BLaER1 treated with 17β-estradiol and CSF1 and Interleukin-3, amounts not matched to agents 10 nM and 100 nM (cell line): ENCODE measurements around the gene CDKAL1.
"Not testable (repeated sequence)": the region's sequence is repeated elsewhere in the genome, so short reads cannot be mapped to it uniquely, and the experiment has no call there.

Source experiments
- H3K27ac ChIP-seq, 11 experiments: shearing (Covaris generic); formaldehyde crosslinking; 2 replicates each; pipeline ENCODE4 v1.8.1; 2022
- H3K27me3 ChIP-seq, 11 experiments: shearing (Covaris generic); formaldehyde crosslinking; 2 replicates each; pipeline ENCODE4 v1.8.1; 2022
- H3K36me3 ChIP-seq, 11 experiments: shearing (Covaris generic); formaldehyde crosslinking; 2 replicates each; pipeline ENCODE4 v1.8.1; 2022
- H3K4me1 ChIP-seq, 10 experiments: shearing (Covaris generic); formaldehyde crosslinking; 2 replicates each; pipeline ENCODE4 v1.8.1; 2022
- H3K4me2 ChIP-seq, 11 experiments: shearing (Covaris generic); formaldehyde crosslinking; 2 replicates each; pipeline ENCODE4 v1.8.1; 2022
- H3K4me3 ChIP-seq, 10 experiments: shearing (Covaris generic); formaldehyde crosslinking; 2 replicates each; pipeline ENCODE4 v1.8.1; 2022
- H3K9ac ChIP-seq, 11 experiments: shearing (Covaris generic); formaldehyde crosslinking; 2 replicates each; pipeline ENCODE4 v1.8.1; 2022
- H3K9me3 ChIP-seq, 11 experiments: shearing (Covaris generic); formaldehyde crosslinking; replicated peaks in 1 of 11; 2 replicates each; pipeline ENCODE4 v1.8.1; 2022
- H4K20me1 ChIP-seq, 11 experiments: shearing (Covaris generic); formaldehyde crosslinking; 2 replicates each; pipeline ENCODE4 v1.8.1; 2022
- Cebpa-rat ChIP-seq, 11 experiments: shearing (Covaris generic); IDR thresholded peaks; 2 replicates each; pipeline ENCODE4 v1.8.1; 2022

Gene CDKAL1

DNA sequence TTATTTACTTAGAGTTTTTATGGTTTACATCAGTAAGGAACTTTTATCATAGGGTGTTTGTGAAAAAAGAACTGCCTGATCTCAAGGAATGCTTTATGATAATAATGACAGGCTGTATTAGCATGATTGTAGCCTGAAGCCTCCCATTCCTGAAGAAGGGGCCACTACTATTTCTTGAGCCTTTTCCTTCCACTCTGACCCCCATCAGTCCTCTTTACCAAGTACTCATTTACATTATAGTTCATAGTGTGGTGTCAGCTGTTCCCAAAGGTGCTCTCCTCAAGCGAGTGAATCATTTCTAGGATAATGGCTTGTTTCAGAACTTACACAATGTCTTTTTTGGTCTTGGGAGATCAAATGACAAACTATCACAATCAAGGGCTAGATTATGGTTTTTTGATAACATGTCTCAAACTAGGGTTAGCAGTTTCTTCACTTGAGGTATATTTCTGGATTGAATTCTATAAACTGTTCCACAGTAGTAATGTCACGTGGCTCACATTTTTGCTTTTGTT lies 283.6 kb downstream of the CDKAL1 start:
- H3K4me2 ChIP-seq: no peak overlapping the region
- H3K36me3 ChIP-seq: peaks cover 0 to 21% (median 4%) of the 10 kb centered on the region in 11 experiments; a peak in 11 of 22 replicates
- TF ChIP-seq Cebpa-rat (IDR thresholded peaks at IDR 0.05): no peak
- no peak overlapping the region for H3K4me3 ChIP-seq
- H3K4me1 ChIP-seq: no peaks in the 10 kb centered on the region
- peaks cover 0 to 11% (median 3%) of the 10 kb centered on the region in 11 experiments; a peak in 3 of 22 replicates for H3K9me3 ChIP-seq
- H3K9ac ChIP-seq: no peak overlapping the region
- H4K20me1 ChIP-seq: no peaks in the 10 kb centered on the region
- H3K27me3 ChIP-seq: no peaks in the 10 kb centered on the region
- no peak overlapping the region for H3K27ac ChIP-seq

DNA sequence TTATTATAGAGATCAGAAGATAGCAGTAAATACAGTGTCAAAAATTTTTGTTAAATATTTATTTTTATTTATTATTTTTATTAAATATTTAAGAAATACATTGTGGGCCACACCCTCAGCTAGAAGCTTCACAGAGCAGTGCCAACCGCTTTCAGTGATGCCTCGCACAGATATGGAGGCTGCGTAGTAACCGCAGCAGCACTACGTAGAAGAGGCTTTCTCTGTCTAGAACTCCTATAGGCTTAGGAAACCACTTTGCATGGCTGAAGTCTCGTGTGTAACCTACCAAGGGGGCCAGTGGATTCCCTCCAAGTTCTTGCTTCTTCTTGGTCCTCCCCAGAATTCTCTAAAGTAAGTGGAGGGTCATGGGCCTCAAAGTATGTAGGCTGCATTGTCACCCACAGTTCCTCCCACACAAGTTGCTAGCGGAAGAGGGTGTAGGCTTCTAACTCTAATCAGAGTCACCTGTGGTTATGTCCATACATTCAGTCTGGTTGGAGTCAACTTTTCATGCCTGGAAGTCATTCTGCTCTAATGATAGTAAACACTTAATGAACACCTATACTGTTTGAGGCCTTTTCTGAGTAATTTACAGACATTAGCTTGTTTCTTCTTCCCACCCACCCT lies 285.6 kb downstream of the CDKAL1 start:
- Histone ChIP-seq H4K20me1 (no peaks in the 10 kb centered on the region), H3K4me2 (no peak overlapping the region)

DNA sequence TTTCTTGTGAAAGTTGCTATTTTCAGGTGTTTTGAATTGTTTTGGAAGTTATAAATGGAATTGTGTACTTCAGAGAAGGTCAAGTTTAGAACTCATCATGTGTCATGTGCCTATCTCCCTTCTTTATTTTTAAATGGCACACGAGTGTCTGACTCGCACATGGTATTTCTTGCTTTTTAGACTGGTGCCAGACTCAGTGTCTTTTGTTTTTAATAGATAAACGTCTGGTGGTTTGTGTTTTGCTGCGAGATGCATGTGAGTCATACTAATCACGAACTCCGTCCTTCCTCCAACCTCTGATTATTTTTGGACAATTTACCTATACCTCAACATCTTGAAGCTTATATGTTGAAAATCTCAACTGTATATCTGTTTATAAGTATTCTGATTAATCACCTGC lies 292.1 kb downstream of the CDKAL1 start:
- no peaks in the 10 kb centered on the region for H3K9me3 ChIP-seq
- H3K9ac ChIP-seq: no peak overlapping the region
- no peak overlapping the region for H3K27ac ChIP-seq
- no peak for TF ChIP-seq Cebpa-rat (IDR thresholded peaks at IDR 0.05)
- no peak overlapping the region for H3K4me2 ChIP-seq
- H4K20me1 ChIP-seq: no peaks in the 10 kb centered on the region
- peaks cover 0 to 17% (median 6%) of the 10 kb centered on the region in 11 experiments; a peak in 10 of 22 replicates for H3K36me3 ChIP-seq
- no peaks in the 10 kb centered on the region for H3K27me3 ChIP-seq
- H3K4me1 ChIP-seq: no peaks in the 10 kb centered on the region
- no peak overlapping the region for H3K4me3 ChIP-seq

More for the DNA sequence above, 285.6 kb downstream of the CDKAL1 start:
- TF ChIP-seq Cebpa-rat (IDR thresholded peaks at IDR 0.05): no peak
- H3K9me3 ChIP-seq: no peaks in the 10 kb centered on the region
- no peak overlapping the region for H3K9ac ChIP-seq
- H3K27ac ChIP-seq: no peak overlapping the region
- H3K4me1 ChIP-seq: no peaks in the 10 kb centered on the region
- H3K4me3 ChIP-seq: no peak overlapping the region
- H3K36me3 ChIP-seq: peaks cover 0 to 29% (median 12%) of the 10 kb centered on the region in 11 experiments; a peak in 13 of 22 replicates
- H3K27me3 ChIP-seq: no peaks in the 10 kb centered on the region

DNA sequence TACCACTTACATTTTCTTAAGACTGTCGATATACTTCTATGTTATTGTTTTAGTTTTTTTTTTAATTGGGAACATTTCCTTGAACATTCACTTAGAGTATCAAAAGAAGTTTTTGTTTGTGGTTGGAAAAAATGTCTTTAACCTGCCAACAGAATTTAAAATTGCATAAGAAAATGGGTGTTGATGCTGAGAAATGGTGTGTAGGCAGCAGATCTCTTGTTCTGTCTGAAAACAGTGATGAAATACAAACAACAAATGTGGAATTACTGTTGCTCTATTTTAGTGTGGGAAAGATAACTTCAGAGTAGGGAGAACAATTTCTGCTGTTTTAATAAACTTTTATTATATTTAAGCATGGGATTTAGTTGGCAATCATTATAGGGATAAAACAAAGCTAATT lies 293.5 kb downstream of the CDKAL1 start:
- no peak overlapping the region for H3K27ac ChIP-seq
- no peaks in the 10 kb centered on the region for H3K4me1 ChIP-seq
- TF ChIP-seq Cebpa-rat (IDR thresholded peaks at IDR 0.05): no peak
- H3K4me2 ChIP-seq: no peak overlapping the region
- no peaks in the 10 kb centered on the region for H3K9me3 ChIP-seq
- H3K9ac ChIP-seq: no peak overlapping the region
- H4K20me1 ChIP-seq: no peaks in the 10 kb centered on the region
- H3K4me3 ChIP-seq: no peak overlapping the region
- no peaks in the 10 kb centered on the region for H3K27me3 ChIP-seq
- H3K36me3 ChIP-seq: peaks cover 0 to 12% (median 6%) of the 10 kb centered on the region in 11 experiments; a peak in 8 of 22 replicates

DNA sequence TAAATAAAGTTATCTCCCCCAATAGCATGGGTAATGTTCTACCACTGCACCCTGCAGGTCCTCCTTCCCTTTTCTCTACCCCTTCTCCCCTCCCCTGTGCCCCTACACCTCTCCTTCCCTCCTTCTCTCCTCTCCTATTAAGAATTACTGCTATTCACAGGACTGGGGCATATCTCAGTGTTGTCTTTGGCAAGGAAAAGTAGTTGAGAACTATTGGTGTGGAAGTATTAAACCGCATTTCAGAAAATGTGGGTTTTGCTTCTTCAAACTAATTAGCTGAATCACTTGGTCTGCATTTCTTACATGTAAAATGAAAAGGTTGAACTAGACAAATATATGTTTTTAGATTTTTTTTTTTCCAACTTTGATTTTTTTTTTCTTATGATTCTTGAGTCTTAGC lies 296.3 kb downstream of the CDKAL1 start:
- Histone ChIP-seq H3K36me3 (peaks cover 0 to 4% (median 0%) of the 10 kb centered on the region in 11 experiments; a peak in 1 of 22 replicates), H3K27me3 (no peaks in the 10 kb centered on the region), H3K9me3 (no peaks in the 10 kb centered on the region), H3K27ac (no peak overlapping the region), H3K4me3 (no peak overlapping the region), H3K9ac (no peak overlapping the region), H4K20me1 (no peaks in the 10 kb centered on the region), H3K4me2 (no peak overlapping the region), H3K4me1 (peaks cover 0 to 7% (median 0%) of the 10 kb centered on the region in 10 experiments; a peak in 4 of 20 replicates)
- no peak for TF ChIP-seq Cebpa-rat (IDR thresholded peaks at IDR 0.05)

DNA sequence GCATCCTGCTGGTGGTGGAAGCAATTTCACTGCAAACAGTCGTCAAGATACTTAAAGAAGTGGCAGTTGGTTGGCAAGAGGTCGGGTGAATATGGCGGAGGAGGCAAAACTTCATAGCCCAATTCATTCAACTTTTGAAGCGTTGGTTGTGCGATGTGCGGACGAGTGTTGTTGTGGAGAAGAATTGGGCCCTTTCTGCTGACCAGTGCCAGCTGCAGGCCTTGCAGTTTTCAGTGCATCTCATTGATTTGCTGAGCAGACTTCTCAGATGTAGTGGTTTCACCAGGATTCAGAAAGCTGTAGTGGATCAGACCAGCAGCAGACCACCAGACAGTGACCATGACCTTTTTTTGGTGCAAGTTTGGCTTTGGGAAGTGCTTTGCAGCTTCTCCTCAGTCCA lies 297.0 kb downstream of the CDKAL1 start:
- H3K4me3 ChIP-seq, H3K36me3 ChIP-seq, H3K27ac ChIP-seq, H3K9ac ChIP-seq, H3K9me3 ChIP-seq, H3K4me1 ChIP-seq, H3K4me2 ChIP-seq, H4K20me1 ChIP-seq, H3K27me3 ChIP-seq: not testable (repeated sequence)

DNA sequence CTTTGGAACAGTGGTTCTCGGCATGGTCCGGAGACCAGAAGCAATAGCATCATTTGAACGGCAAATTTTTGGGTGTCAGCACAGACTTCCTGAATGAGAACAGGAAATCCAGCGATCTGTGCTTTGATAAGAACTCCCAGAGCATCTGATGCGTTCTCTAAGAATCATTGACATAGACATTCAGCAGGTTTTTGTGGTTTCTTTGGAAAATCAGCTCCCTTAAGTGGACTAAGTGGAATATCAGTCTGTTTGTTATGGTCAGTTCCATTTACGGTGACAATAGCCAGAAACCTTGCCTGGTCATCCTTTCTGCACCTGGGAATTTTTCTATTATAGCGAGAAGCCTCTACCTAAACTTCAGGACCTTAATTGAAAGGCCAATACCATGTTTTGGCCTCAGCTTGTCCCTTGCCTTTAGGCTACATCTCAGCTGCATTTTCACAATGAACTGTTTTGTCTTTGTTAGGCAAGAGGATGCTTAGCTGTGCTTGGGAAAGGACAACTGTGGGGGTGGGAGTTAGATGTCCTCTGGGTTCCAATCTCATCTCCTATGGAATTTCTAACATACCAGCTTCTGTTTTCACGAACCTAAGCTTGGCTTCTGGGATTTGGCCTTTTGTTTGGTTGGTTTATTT lies 299.7 kb downstream of the CDKAL1 start:
- Histone ChIP-seq H4K20me1 (no peaks in the 10 kb centered on the region), H3K4me1 (peaks cover 0 to 7% (median 0%) of the 10 kb centered on the region in 10 experiments; a peak in 4 of 20 replicates), H3K9me3 (no peaks in the 10 kb centered on the region), H3K36me3 (peaks cover 0 to 4% (median 0%) of the 10 kb centered on the region in 11 experiments; a peak in 1 of 22 replicates), H3K9ac (no peak overlapping the region), H3K4me3 (no peak overlapping the region), H3K4me2 (peak overlapping the region in 1 of 11 experiments; percentile 19; a peak in 1 of 22 replicates), H3K27ac (no peak overlapping the region), H3K27me3 (no peaks in the 10 kb centered on the region)
- TF ChIP-seq Cebpa-rat (IDR thresholded peaks at IDR 0.05): no peak

DNA sequence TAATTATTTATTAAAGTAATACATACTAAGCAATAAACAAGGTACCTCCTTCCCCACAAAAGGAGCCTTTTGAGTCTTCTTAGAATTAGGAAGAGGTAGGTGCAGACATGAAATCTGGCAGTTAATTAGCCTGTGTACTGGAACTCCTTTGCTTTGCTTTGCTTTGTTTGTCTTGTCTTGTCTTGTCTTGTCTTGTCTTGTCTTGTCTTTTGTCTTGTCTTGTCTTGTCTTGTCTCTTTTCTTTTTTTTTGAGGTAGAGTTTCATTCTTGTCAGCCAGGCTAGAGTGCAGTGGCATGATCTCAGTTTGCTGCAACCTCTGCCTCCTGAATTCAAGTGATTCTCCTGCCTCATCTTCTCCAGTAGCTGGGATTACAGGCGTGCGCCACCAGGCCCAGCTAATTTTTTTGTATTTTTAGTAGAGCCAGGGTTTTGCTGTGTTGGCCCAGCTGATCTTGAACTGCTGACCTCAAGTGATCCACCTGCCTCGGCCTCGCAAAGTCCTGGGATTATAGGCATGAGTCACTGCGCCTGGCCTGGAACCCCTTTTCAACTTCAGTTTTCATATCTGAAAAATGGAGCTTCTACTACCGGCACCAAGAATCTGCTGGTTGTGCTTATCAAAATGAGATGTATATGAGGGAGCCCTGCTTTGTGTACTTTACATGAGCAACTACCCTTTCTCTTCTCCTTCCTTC lies 301.2 kb downstream of the CDKAL1 start:
- TF ChIP-seq Cebpa-rat (IDR thresholded peaks at IDR 0.05): no peak
- Histone ChIP-seq H3K4me2 (no peak overlapping the region), H3K36me3 (peaks cover 0 to 4% (median 0%) of the 10 kb centered on the region in 11 experiments; a peak in 1 of 22 replicates)

DNA sequence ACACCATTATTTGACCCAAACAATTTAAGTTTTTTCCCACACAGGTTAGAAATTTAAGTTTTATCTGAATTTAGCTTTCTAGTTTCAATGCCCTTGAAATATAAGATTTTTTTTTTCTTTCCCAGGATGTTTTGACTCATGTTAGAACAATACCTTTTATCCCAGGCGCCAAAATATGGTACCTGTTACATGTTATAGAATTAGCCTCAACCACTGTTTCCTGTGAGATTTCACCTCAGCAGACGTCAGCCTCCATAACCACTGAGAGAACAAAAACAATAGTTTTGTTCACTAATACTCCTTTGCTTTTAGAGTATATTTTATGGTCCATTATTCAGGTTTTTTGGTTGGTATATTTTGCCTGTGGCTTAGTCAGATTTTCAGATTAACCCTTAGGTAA lies 302.9 kb downstream of the CDKAL1 start:
- no peak overlapping the region for H3K4me2 ChIP-seq
- no peak overlapping the region for H3K9ac ChIP-seq
- H3K36me3 ChIP-seq: no peaks in the 10 kb centered on the region

More for the DNA sequence above, 301.2 kb downstream of the CDKAL1 start:
- Histone ChIP-seq H3K9ac (no peak overlapping the region), H4K20me1 (no peaks in the 10 kb centered on the region), H3K27ac (no peak overlapping the region), H3K4me3 (no peak overlapping the region), H3K9me3 (no peaks in the 10 kb centered on the region), H3K4me1 (peaks cover 0 to 7% (median 0%) of the 10 kb centered on the region in 10 experiments; a peak in 4 of 20 replicates), H3K27me3 (no peaks in the 10 kb centered on the region)

More for the DNA sequence above, 302.9 kb downstream of the CDKAL1 start:
- no peak overlapping the region for H3K4me3 ChIP-seq
- no peaks in the 10 kb centered on the region for H3K9me3 ChIP-seq
- H3K27me3 ChIP-seq: no peaks in the 10 kb centered on the region
- no peak overlapping the region for H3K27ac ChIP-seq
- H3K4me1 ChIP-seq: peaks cover 0 to 7% (median 0%) of the 10 kb centered on the region in 10 experiments; a peak in 4 of 20 replicates
- no peak for TF ChIP-seq Cebpa-rat (IDR thresholded peaks at IDR 0.05)
- H4K20me1 ChIP-seq: no peaks in the 10 kb centered on the region
